Fibroblast of skin of abdomen (primary cell): ENCODE measurements around the gene ANKRD35. TPM values are rescaled to one million over a fixed set of nuclear protein-coding genes. Genes with fewer than 3 reads are reported as not detected.
A peak's percentile ranks its signal among the peaks of the same experiment; 100 is the strongest.
"Not testable (repeated sequence)": the region's sequence is repeated elsewhere in the genome, so short reads cannot be mapped to it uniquely, and the experiment has no call there.

Experiments used
- DNase-seq: peaks from one replicate; pipeline ENCODE4 v3.0.0-alpha.2; 2013
- polyA plus RNA-seq, 2 experiments: library from polyadenylated mRNA; unstranded; fragments of 120-200 nt; gene quantifications; one replicate each; pipeline ENCODE4 v1.2.1, GENCODE V29; 2013; ENCODE audit not compliant: insufficient read length in 2 of 2

Gene ANKRD35
- polyA plus RNA-seq (2013, experiment 1 of 2; ENCODE audit: insufficient read length) = 0.28 TPM
- 0.40 TPM for polyA plus RNA-seq (2013, experiment 2 of 2; ENCODE audit: insufficient read length)

- peak; percentile 50 for DNase-seq
These were observed at the start of gene ANKRD35 for GRCh38 chr1:145885738-145886287. ANKRD35 (minus strand) TSS chr1:145885866; CDS start chr1:145885758, 108 bp downstream.

GRCh38 chr1:145932522-145933009, 46.9 kb upstream of the ANKRD35 start:
- DNase-seq = not testable (repeated sequence)

- DNase-seq = no peak
These were observed 42.4 kb upstream of the ANKRD35 start for GRCh38 chr1:145927916-145928643.

GRCh38 chr1:145927063-145927886, 41.6 kb upstream of the ANKRD35 start, which contains the start of gene RBM8A:
RBM8A (minus strand) TSS chr1:145927484; CDS start chr1:145927426, 58 bp downstream.
- peak; percentile 98 for DNase-seq

GRCh38 chr1:145926686-145927062, 41.0 kb upstream of the ANKRD35 start:
- peak; percentile 5 for DNase-seq

GRCh38 chr1:145922266-145922665, 36.6 kb upstream of the ANKRD35 start:
- DNase-seq = peak; percentile 31

- not testable (repeated sequence) for DNase-seq
These were observed 34.6 kb upstream of the ANKRD35 start for GRCh38 chr1:145920297-145920696.

- DNase-seq = peak; percentile 5
These were observed 33.6 kb upstream of the ANKRD35 start for GRCh38 chr1:145918992-145919939.

GRCh38 chr1:145918144-145918991, 32.7 kb upstream of the ANKRD35 start, which contains the start of gene PEX11B:
PEX11B (minus strand) TSS chr1:145918717; CDS start chr1:145918688, 29 bp downstream.
- DNase-seq = peak; percentile 86

GRCh38 chr1:145917595-145917994, 31.9 kb upstream of the ANKRD35 start:
- no peak for DNase-seq

- DNase-seq = no peak
These were observed 31.1 kb upstream of the ANKRD35 start for GRCh38 chr1:145916745-145917144.

GRCh38 chr1:145912128-145912641, 26.5 kb upstream of the ANKRD35 start:
- DNase-seq = no peak

GRCh38 chr1:145908653-145909052, 23.0 kb upstream of the ANKRD35 start:
- DNase-seq = peak; percentile 56

- DNase-seq = peak; percentile 7
These were observed 21.5 kb upstream of the ANKRD35 start for GRCh38 chr1:145906954-145907753.

- no peak for DNase-seq
These were observed 15.8 kb upstream of the ANKRD35 start for GRCh38 chr1:145901312-145902021.

- DNase-seq = no peak
These were observed 13.1 kb upstream of the ANKRD35 start for GRCh38 chr1:145898756-145899155.

- no peak for DNase-seq
These were observed 12.3 kb upstream of the ANKRD35 start for GRCh38 chr1:145897969-145898368.

GRCh38 chr1:145895471-145895870, 9.8 kb upstream of the ANKRD35 start:
- DNase-seq = no peak
